Glomerular visceral epithelial cell (primary cell): ENCODE data around the gene ADAMTSL5.

Experiments
- DNase-seq: peaks from one replicate; pipeline ENCODE4 v3.0.0-alpha.2; 2016; ENCODE audit errors: extremely low spot score

ADAMTSL5 gene

DNA sequence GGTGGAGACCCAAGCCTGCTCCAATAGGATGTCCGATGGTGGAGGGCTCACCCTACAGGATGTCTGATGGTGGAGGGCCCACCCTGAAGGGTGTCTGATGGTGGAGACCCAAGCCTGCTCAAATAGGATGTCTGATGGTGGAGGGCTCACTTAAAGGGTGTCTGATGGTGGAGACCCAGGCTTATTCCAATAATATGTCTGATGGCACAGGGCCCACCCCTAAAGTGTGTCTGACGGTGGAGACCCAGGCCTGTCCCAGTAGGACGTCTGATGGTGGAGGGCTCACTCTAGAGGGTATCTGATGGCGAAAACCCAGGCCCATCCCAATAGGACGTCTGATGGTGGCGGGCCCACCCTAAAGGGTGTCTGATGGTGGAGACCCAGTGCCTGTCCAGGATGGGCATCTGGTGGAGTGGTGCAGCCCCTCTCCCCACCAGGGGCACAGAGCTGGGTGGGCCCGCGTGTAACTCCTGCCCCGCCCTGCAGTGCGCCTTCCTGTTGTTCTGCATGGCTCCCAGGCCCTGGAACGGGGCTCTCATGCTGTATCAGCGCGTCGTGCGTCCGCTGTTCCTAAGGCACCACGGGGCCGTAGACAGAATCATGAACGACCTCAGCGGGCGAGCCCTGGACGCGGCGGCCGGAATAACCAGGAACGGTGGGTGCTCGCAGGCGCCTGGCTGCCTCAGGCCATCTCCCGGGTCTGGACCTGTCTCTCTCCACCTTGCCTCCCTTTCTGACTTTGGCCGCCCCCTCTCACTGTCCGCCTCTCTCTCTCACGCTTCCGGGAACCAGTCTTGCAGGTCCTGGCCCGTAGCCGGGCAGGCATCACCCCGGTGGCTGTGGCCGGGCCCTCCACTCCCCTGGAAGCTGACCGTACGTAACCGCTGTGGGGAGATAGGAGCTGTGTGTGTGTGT is 16.8 kb downstream of the ADAMTSL5 start:
- no peak for DNase-seq

- DNase-seq, result no peak
Measured at GRCh38 chr19:1495051-1495798, 17.6 kb downstream of the ADAMTSL5 start.

- DNase-seq, result no peak
Measured at GRCh38 chr19:1494115-1494815, 18.6 kb downstream of the ADAMTSL5 start.

DNA sequence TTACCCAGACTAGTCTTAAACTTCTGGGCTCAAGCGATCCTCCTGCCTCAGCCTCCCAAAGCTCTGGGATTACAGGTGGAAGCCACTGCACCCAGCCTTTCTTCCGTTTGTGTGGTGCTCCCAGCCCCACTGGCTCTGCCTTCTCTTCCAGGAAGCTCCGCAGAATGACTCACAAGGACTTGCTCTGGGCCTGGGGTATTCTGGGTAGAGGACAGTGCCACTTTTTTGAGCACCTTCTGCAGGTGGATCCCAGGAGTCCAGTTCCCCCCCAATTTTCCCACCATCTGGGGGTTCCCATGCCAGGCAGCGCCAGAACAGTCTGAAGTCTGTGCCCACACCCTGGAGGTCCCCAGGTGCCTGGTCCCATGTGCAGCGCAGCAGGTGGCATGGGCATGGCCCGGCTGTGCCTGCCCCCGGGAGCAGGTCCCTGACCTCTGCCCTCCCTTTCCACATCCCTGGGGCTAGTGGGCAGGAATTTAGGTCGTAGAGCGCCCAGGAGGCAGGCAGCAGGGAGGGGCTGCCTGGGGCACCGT is 20.3 kb downstream of the ADAMTSL5 start:
- peak; percentile 36 for DNase-seq

DNA sequence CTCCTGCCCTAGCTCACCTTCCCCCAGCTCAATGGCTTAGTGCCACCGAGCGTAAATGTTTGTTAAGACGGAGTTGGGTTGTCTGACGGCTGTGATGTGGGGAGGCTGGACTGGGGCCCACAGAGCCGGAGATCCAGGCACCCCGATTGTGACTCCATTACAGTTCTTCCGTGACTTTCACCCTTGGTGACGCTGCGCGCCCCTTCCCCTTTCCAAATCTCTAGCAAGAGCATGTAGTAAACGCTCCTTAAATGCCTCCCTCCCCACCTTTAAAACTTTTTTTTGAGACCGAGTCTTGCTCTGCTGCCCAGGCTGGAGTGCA is 21.0 kb downstream of the ADAMTSL5 start:
- no peak for DNase-seq

- DNase-seq, result no peak
Measured at GRCh38 chr19:1491114-1491848, 21.5 kb downstream of the ADAMTSL5 start, which contains the start of gene REEP6. TSS of gene REEP6 (plus strand) at chr19:1491181. CDS start at chr19:1491270, 89 bp downstream.

- DNase-seq, result peak; percentile 100
Measured at GRCh38 chr19:1490311-1491113, 22.3 kb downstream of the ADAMTSL5 start, which contains the start of gene PCSK4. TSS of gene PCSK4 (minus strand) at chr19:1490350. CDS start at chr19:1490346, 4 bp downstream.

DNA sequence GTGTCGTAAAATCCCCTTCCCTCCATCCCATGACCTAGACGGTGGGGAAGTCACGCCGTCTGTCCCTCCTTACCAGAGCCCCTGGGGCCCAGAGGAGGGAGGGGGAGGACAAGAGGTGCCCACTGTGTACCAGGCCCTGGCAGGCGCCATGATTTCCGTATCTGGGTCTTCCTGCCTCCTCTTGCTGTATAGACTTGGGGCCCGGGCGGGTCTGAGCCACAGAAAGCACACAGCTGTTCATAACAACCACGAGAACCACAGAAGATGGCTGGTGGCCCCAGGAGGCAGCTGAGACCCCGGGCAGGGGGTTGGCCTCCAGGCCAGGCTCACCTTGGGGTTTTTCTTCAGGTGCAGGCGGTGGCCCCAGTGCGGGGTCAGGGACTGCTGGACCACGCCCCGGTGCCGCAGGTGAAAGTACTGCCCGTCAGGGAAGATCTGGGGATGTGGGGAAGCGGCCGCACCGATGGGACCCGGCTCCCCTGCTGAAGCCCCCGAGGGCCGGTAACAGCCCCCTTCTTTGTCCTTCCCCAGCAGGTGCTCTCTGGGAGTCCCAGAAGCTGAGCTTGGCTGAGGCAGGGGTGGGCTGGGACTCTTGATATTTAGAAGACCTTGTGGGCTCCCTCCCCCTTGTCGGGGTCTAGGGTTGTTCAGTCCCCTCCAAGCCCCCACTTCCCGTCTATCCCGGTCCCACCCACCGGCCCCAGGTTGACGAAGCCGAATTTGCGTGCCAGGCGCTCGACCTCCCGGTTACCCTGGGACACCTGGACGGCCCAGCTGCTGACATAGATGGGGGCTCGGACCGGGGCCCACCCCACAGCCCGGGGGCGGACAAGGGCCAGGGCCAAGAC is 23.1 kb downstream of the ADAMTSL5 start:
- no peak for DNase-seq

GRCh38 chr19:1488282-1488601 is 24.6 kb downstream of the ADAMTSL5 start:
- DNase-seq, result no peak

GRCh38 chr19:1487576-1488281 is 25.1 kb downstream of the ADAMTSL5 start:
- DNase-seq, result no peak

DNA sequence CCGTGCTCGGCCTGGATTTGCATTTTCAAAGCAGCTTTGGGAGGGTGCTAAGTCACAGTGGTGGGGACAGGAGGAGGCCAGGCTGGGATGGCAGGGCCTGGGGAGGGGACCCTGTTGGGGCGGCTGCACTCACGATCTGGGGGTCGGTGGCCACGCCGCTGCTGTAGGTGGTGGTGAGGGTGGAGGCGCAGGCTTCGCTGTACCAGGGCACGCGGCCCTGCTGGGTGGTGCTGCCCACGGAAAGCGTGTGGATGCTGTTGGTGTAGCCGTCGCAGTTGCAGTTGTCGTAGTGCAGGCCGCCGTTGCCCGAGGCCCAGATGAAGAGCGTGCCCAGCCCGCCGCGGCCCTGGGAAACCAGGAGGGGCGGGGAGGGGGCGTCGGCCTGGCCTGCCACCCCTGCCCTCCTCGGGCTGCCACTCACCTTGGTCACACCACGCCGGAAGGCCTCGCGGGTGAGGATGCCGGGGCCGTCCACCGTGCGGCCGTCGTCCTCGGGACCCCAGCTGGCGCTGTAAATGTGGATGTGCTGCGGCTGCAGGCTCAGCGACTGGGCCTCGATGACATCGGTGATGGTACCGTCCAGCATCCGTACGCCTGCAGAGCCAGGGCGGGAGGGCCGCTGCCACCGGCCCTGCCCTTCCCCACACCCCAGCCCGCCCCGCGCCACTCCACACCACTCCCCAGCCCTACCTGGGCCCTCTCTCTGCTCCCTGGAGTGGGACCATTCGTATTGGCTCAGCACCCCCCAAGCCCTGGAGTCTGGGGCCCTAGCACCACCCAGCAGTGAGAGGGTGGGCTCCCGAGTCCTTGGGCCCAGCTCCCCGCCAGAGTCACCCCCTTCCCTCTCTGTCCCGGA is 25.9 kb downstream of the ADAMTSL5 start:
- DNase-seq, result no peak

DNA sequence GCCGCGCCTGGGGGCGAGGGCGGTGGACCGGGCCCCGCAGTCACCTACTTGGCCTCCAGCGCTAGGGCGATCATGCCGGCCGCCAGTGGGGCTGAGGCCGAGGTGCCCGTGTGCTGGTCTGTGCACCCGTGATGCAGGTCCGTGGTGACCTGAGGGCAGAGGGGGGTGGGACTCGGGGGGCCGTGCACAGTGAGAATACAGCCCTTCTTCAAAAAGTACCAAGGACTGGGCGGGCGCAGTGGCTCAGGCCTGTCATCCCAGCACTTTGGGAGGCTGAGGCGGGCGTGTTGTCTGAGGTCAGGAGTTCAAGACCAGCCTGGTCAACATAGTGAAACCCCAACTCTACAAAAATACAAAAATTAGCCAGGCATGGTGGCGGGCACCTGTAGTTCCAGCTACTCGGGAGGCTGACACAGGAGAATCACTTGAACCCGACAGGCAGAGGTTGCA is 28.8 kb downstream of the ADAMTSL5 start:
- no peak for DNase-seq

DNA sequence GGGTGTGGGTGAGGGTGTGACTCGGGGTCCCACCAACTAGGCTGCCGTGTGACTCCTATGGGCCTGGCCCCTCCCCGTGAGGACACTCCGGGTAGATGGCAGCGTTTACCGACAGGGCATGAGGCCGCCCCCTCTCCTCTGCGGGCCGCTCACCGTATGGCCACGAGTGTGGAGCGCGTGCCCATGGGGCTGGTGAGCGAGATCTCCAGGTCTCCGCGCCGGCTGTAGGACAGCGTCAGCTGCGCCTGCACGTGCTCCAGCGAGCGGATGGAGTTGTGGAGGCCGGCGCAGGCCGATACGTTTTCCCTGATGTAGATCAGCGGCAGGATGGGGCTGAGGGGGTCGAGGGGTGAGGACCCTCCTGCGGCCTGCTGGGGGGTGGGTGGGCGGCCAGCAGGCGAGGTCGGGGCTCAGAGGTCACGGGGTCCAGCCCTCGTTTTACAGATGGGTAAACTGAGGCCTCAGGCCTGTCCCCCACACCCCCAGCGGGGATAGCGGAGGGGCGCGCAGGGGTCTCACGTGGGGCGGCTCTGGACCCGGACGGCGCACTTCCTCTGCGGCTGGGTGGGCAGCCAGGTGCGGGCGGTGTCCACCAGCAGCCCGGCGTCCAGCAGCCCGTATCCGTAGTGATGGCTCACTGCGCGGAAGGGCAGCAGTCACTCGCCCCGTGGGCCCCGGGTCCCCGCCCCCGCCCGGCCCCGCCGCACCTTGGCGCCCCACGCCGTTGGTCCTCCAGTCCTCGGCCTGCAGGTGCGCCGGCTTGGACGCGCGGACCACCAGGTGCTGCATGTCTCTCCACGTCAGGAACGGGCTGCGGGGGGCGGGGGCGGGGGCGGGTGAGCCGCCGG is 29.5 kb downstream of the ADAMTSL5 start:
- DNase-seq, result no peak

DNA sequence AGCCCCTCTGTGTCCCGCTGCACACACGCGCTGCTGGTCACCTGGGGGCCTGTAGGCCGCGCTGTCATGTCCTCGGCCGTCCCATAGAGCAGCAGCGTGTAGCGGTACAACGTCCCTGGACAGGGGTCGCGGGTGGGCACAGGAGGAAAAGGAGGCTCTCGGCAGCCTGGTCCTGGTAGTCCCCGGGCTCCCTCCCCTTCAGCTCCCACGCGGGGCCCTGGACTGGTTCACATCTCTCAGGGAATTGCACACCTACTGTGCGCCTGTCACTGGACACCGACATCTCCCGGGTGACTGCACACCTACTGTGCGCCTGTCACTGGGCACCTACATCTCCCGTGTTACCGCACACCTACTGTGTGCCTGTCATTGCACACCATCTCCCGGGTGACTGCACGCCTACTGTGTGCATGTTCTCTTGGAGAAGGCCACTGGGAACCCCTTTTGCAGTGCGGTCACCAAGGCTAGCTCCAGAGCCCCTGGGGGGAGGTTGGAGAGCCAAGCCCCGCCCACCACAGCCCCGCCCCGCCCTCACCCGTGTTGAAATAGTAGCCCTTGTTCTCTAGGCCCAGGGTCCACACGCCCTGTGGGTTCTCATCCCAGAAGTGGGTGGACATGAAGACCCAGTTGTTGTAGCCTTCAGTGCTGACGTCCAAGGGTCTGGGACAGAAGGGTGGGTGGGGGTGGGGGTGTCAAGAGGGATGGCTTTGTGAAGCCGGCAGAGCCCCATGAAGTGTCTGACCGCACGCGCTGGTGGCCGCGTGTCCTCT is 30.3 kb downstream of the ADAMTSL5 start:
- DNase-seq, result no peak

DNA sequence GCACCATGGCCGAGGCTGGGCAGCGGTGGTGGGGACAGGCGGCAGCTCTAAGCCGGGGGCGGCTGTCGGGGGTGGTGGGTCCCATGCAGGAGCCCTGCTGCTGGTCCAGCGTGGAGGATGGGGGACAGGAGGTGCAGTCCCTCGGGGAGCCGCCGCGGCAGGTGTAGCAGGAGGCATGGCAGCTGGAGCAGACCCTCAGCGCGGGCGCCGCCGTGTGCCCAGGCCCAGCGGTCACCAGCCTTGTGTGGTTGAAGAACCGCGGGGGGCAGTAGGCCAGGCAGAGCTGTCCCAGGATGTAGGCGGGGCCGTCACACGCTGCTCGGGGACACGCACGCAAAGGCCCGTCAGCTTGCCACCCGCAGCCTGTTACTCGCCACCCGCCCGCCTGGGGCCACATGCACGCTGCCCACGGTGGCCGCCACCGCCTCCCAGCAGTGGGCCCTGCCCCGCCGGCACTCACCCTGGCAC is 30.9 kb downstream of the ADAMTSL5 start:
- DNase-seq, result no peak

DNA sequence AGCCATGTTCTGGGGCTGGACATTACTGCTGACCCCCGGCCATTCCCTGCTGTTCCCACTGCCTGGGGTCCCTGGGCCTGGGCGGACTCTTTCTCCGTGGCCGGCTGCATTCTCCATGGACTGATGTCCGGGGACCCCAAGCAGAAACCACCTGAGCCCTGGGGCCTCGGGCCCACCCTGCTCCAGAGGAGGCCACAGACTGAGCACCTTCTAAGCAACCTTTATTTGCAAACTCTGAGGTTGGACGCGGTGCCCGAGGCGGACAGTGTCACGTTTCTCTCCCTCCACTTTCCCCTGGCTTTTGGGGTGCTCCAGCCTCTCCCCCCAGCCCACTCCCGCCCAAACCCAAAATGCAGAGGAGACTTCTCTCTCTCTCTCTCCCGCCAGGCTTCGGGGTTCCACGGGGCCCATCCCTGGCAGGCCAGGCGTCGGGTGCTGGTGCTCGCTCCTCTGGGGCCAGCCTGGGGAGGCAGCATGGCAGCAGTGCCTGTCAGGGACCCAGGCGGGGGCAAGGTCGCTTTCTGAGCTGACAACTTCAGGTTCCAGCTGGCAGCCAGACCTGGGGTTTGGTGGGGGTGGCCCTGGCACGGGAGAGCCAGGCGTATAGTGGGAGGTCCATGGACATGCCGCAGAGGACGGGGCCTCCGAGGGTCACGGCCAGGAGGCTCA is 31.5 kb downstream of the ADAMTSL5 start:
- no peak for DNase-seq
